GM18511 (cell line): Measurements from ENCODE around the gene SERPINB8.

Experiments
- ATAC-seq: cut with Tn5 transposase; IDR thresholded peaks from one replicate; pipeline ENCODE4 v1.9.1; 2021; ENCODE audit warnings: mild to moderate bottlenecking, moderate library complexity; ENCODE audit not compliant: unreplicated experiment

SERPINB8 gene

GRCh38 chr18:64011513-64011912, 41.6 kb downstream of the SERPINB8 start:
- ATAC-seq = no peak

GRCh38 chr18:64017870-64018269, 48.0 kb downstream of the SERPINB8 start:
- ATAC-seq = no peak

GRCh38 chr18:64019922-64020756, 50.3 kb downstream of the SERPINB8 start:
- ATAC-seq = no peak

DNA sequence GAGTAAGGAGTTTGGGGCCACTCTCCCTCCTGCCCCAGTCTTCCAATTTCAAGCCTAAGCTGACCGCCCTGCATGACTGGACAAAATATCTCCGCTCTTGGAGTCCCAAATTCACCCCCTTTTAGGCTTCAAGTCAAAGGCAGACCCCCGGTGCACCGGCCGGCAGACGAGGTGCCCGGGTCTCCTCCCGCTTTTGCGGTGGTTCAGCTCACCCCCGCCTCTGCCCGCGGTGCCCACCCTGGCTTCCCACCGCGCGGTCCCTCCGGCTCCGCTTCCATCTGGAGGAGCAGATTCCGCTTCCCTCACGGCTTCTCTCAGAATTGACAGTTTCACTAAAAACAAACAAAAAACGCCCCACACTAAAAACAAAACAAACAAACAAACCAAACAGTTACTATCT, 56.5 kb downstream of the SERPINB8 start:
- ATAC-seq = no peak

DNA sequence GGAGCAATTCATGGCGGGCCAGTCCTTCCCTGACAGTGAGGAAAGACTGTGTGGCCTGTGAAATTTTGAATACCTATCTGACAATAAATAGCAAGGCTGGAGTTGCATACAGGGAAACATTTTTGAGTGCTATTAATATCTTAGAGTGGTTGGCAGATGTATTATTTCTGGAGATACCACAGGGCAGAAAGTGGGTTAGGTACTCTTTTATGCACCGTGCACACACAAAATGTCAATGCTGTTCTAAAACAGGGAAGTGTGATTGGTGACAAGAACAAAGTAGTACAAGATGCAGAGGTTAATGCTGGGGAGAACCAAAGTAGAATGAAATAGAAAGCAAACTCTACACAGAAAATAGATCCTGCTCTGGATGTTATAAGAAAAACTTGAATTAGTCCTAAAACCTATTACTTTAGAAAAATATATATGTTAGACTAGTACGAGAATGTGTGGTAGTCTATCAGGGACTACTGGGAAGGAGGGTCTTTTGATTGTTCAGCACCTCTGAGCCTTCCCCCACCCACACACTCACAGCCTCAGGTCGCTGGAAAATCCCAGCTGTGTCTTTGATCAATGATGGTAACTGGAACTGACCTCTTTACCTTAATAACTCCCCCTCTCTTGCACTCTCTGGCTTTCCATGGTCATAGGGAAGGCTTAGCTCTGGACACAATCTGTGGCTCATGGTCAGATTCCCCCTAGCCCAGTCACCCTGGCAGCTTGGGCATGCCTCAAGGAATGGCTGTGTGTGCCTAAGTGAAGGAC, 58.2 kb downstream of the SERPINB8 start:
- ATAC-seq = peak; percentile 84

GRCh38 chr18:64029096-64029495, 59.2 kb downstream of the SERPINB8 start:
- ATAC-seq = no peak

- ATAC-seq = no peak
These were observed 61.5 kb downstream of the SERPINB8 start for GRCh38 chr18:64031411-64031810.

- ATAC-seq = no peak
These were observed 62.4 kb downstream of the SERPINB8 start for GRCh38 chr18:64032312-64032711.

DNA sequence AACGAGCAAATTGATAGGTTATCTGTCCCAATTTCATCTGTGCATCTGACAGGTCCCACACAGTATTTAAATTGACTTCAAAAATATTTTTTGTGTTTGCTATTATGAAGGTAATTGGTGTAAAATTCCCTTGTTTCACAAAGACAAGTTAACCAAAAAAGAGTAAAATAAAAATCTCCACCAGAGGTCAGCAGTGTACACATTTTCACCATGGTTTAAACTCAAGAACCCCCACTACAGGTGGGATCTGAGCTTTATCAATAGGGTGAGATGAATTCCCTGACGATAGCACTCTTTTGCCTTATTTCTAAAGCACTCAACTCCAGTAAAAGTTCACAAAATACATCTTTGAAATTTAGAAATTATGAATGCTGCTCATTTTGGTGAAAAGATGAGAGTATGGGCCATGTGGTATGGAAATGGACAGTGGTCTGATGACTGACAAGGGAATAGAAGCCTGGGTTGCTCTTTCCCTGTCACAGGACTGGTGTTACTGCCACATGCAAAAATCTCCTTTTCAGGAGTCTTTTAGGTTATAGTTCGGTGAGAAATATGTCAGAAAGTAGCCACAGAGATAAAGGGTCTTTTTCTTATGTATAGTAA, 68.0 kb downstream of the SERPINB8 start:
- peak; percentile 84 for ATAC-seq
